NCI-H1105 treated with DMSO at 0.1 percent for 48 hours (cell line): ENCODE results near the gene TPTE2.
"Not testable (repeated sequence)": the region's sequence is repeated elsewhere in the genome, so short reads cannot be mapped to it uniquely, and the experiment has no call there.

Experiments
- DNase-seq: peaks from one replicate; lab custom pipeline; 2025; lab: John Stamatoyannopoulos, UW

TPTE2 gene

GRCh38 chr13:19567820-19568534, 6.6 kb upstream of the TPTE2 start:
- DNase-seq, result no peak

DNA sequence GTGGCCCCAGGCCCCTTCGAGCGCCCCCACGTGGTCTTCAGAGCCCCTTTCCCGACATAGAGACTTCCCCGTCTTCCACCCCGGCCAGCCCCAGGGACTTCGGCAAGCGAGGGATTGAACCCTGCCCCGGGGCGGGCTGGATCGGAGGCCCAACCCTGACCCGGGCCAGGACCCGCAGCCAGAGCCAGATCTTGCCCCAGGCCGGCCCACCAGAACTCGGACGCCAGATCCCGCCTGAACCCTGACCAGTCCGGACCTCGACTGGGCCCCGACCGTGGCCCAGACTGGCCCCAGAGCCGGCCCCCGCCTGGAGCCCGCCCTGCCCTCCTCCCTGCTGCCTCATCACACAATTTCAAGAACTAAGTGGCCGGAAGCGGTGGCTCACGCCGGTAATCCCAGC, 253 bp upstream of the TPTE2 start:
- DNase-seq, result no peak

GRCh38 chr13:19560672-19561071, 660 bp downstream of the TPTE2 start:
- not testable (repeated sequence) for DNase-seq

GRCh38 chr13:19559739-19560138, 1.6 kb downstream of the TPTE2 start:
- not testable (repeated sequence) for DNase-seq

DNA sequence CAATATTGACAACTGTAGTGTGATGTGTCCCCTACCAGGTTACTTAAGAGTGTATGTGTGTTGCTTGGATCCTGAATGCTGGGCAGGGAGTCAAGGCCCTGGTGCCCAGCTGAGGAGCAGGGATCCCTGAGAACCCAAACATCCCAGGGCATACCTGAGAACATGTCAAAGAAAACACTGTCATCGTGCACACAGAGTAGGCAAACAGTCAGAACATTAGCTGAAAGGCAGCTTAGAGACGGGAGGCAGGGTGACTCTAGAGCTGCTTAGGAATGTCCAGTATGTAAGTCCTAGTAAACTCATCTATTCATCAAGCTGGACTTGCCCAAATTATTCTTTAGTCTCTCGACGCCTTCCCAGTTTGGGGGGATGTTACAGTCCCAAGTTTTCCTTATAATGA, 4.0 kb downstream of the TPTE2 start:
- not testable (repeated sequence) for DNase-seq

DNA sequence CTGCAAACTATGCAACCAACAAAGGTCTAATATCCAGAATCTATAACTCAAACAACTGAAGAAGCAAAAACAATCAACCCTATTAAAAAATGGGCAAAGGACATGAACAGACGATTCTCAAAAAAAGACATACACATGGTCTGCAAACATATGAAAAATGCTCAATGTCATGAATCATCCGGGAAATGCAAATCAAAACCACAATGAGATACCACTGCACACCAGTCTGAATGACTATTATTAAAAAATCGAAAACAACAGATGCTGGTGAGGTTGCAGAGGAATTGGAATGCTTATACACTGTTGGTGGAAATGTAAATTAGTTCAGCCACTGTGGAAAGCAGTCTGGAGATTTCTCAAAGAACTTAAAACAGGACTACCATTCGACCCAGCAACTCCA, 12.1 kb downstream of the TPTE2 start:
- not testable (repeated sequence) for DNase-seq

GRCh38 chr13:19525634-19526033, 35.7 kb downstream of the TPTE2 start:
- not testable (repeated sequence) for DNase-seq

GRCh38 chr13:19519049-19519448, 42.3 kb downstream of the TPTE2 start:
- DNase-seq, result no peak

DNA sequence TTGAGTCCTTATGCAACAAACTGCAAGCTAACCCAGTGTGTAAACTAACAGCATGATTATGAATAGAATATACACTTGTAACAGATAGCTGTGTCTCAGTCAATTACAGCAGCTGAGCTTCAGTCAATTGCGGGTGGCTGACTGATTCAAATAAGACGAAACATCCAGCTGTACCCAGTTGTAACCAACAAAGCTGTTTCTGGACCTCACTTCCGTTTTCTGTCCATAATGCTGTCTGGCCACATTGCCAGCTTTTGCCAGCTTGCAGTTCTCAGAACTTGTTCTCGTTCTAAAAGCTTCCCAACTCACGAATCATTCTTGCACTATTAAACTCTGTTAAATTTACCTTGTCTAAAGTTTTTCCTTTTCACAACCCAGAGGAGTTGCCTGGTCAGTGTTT, 53.7 kb downstream of the TPTE2 start:
- DNase-seq, result not testable (repeated sequence)

- DNase-seq, result not testable (repeated sequence)
Observed at GRCh38 chr13:19460126-19460525, 101.2 kb downstream of the TPTE2 start.

- DNase-seq, result peak; percentile 16
Observed at GRCh38 chr13:19439056-19439686, 122.2 kb downstream of the TPTE2 start.

- DNase-seq, result not testable (repeated sequence)
Observed at GRCh38 chr13:19437780-19438179, 123.6 kb downstream of the TPTE2 start.

GRCh38 chr13:19422236-19422635, 139.1 kb downstream of the TPTE2 start:
- not testable (repeated sequence) for DNase-seq

GRCh38 chr13:19412494-19412893, 148.8 kb downstream of the TPTE2 start:
- not testable (repeated sequence) for DNase-seq

DNA sequence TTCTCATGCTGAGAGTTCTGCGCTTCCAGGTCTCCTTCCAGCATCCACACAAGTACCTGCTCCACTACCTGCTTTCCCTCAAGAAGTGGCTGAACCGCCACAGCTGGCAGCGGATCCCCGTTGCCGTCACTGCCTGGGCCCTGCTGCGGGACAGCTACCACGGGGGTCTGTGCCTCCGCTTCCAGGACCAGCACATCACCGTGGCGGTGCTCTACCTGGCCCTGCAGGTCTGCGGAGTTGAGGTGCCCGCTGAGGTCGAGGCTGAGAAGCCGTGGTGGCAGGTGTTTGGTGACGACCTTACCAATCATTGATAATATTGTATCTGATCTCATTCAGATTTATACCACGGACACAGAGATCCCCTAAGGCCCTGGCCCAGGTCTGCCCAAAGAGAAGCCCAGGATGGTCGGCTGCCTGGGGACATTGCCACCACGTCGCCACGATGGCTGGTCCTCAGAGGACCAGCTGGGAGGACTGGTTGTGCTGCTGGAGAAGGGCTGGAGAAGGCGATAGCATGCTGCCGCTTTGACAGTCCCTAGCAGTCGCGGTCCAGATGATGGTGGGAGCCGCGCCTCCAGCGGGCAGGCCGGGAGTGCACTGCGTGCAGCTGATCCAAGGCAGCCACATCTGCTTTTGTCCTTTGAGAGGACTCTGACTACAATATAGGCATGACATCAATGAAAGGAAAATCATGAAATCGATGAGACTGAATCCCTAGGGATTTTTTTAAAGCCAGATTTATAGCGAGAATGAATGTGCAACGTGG, 178.4 kb downstream of the TPTE2 start:
- not testable (repeated sequence) for DNase-seq

DNA sequence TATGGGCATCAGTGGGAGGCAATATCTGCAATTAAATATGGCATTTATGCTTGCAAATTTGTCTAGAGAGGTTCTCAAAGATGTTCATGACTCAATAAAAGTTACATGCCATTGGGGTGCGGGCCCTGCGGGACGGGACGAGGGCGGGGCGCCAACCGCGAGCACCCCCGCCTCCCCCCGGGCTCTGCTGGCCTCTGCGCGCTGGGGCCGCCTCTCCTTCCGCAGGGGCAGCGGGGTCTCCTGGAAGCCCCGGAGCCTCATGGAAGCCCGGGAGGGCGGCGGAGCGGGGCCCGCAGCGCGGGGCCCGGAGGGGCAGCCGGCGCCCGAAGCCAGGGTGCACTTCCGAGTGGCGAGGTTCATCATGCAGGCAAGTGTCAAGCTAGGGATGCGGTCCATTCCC, 179.2 kb downstream of the TPTE2 start:
- DNase-seq, result no peak
